ENCODE results near the gene DLGAP1. TPM values are rescaled to one million over a fixed set of nuclear protein-coding genes. Genes with fewer than 3 reads are reported as not detected.

DLGAP1 gene
- total RNA-seq, 1 experiment from 2014 or later, result 23.2 TPM

GRCh38 chr18:3450799-3451182, 1004.3 kb downstream of the DLGAP1 start:
- H3K9me3 ChIP-seq (ENCODE audit: control insufficient read depth, low read depth, low read length), result no peaks in the 10 kb centered on the region
- no peak overlapping the region for H2BK120ac ChIP-seq (ENCODE audit: low read depth, low read length, poor library complexity, severe bottlenecking)
- no peaks in the 10 kb centered on the region for H4K20me1 ChIP-seq (ENCODE audit: control insufficient read depth, insufficient read depth, insufficient read length)

More at GRCh38 chr18:3450799-3451182, 1004.3 kb downstream of the DLGAP1 start:
- Histone ChIP-seq H2BK12ac (ENCODE audit: insufficient read length, low read depth, low read length) (no peak overlapping the region), H2BK5ac (ENCODE audit: insufficient read length, low read length) (no peak overlapping the region), H3K9ac (ENCODE audit: extremely low read depth, insufficient read length, low read length) (peak overlapping the region; percentile 96), H3K14ac (ENCODE audit: insufficient read depth, low read length) (peak overlapping the region; percentile 64), H3K4ac (ENCODE audit: low read depth, low read length) (no peak overlapping the region), H4K8ac (replicated peaks; ENCODE audit: insufficient read length, low read depth, low read length) (no peak overlapping the region), H2BK20ac (ENCODE audit: low read depth, low read length, poor library complexity, severe bottlenecking) (no peak overlapping the region), H3K79me2 (ENCODE audit: insufficient read depth, low read length) (peaks cover 44% of the 10 kb centered on the region; the same call in 1 of the 2 replicates), H4K91ac (ENCODE audit: insufficient read length, low read depth, low read length) (no peak overlapping the region), H2BK15ac (ENCODE audit: low read depth, low read length) (no peak overlapping the region), H3K27ac (ENCODE audit: insufficient read length, low read depth, low read length) (peak overlapping the region; percentile 70), H2AFZ (ENCODE audit: low read length) (no peak overlapping the region), H3K23me2 (ENCODE audit: insufficient read length, low read depth, low read length, poor library complexity, severe bottlenecking) (peaks cover 32% of the 10 kb centered on the region), H3K4me1 (ENCODE audit: insufficient read depth, low read length) (peaks cover 7% of the 10 kb centered on the region), H3T11ph (ENCODE audit: low read length) (no peak overlapping the region), H3K18ac (ENCODE audit: insufficient read length, low read depth, low read length) (no peak overlapping the region), H3K23ac (ENCODE audit: insufficient read length, low read depth, low read length) (no peak overlapping the region), H3K56ac (ENCODE audit: insufficient read length, low read depth, low read length) (no peak overlapping the region), H3K4me2 (ENCODE audit: insufficient read depth, insufficient read length, low read length) (peak overlapping the region; percentile 97), H3K79me1 (ENCODE audit: insufficient read depth, low read depth, low read length, poor library complexity, severe bottlenecking) (no peaks in the 10 kb centered on the region), H2AK5ac (ENCODE audit: insufficient read length, low read length) (no peak overlapping the region), H3K27me3 (ENCODE audit: insufficient read depth, low read length) (no peaks in the 10 kb centered on the region), H4K5ac (ENCODE audit: insufficient read length, low read depth, low read length) (no peak overlapping the region)
- TF ChIP-seq CTCF (conservative IDR thresholded peaks at IDR 0.05), result no peak
- no CpG with 5 or more reads among the region's 30 CpGs for WGBS (ENCODE audit: extremely low coverage, insufficient read length, low lambda C conversion rate)
- Mint-ChIP-seq H3K4me3 (peak overlapping the region; percentile 98 to 99), H3K4me1 (peaks cover 36% of the 10 kb centered on the region in 2 experiments), H3K36me3 (ENCODE audit: insufficient read depth in 1 of 3, low read depth in 3 of 3) (peaks cover 32 to 39% (median 39%) of the 10 kb centered on the region in 3 experiments), H3K27me3 (ENCODE audit: low read depth) (peaks cover 2% of the 10 kb centered on the region; the same call in 1 of the 2 replicates), H3K9me3 (peaks cover 4 to 17% of the 10 kb centered on the region in 2 experiments; a peak in 4 of 5 replicates), H3K27ac (peak overlapping the region; percentile 90 to 99 (median 96))
- DNase-seq, result no peak
